Measurements from ENCODE around the gene CA5B. TPM values are rescaled to one million over a fixed set of nuclear protein-coding genes. Genes with fewer than 3 reads are reported as not detected.
"Not testable (repeated sequence)": the region's sequence is repeated elsewhere in the genome, so short reads cannot be mapped to it uniquely, and the experiment has no call there.

CA5B gene
- total and polyA plus RNA-seq, 2 donors (not counting 1 experiment from before 2014, with no cell fraction given), result 17.2 to 25.1 TPM

DNA sequence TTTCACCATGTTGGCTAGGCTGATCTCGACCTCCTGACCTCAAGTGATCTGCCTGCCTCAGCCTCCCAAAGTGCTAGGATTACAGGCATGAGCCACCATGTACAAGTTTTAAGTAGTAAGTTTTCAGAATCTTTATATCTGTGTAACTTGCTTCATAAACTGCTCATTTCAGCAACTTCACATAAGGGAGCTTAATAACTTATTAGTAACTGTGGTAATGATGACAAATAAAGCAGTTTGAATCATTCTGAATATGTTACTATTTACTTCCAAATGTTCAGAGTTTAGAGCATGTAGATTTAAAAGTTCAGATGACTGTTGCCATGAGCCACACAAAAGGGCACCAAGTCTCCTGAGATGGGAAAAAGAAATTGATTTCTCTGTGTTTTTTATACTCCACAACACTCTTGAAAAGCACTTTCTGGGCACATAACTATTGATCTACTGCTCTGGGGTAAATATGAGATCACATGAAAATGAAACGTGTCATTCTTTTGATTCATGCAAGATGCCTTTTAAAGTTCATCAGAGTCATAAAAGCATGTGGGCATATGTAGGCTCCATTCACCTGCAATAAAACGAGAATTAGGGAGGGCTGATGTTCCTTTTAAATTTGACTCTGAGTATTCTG lies 14.1 kb upstream of the CA5B start:
- Mint-ChIP-seq H3K27me3 (no peaks in the 10 kb centered on the region), H3K4me3 (no peak overlapping the region), H3K27ac (no peak overlapping the region), H3K4me1 (no peaks in the 10 kb centered on the region), H3K9me3 (ENCODE audit: insufficient read depth) (no peaks in the 10 kb centered on the region)
- ATAC-seq (ENCODE audit: low read depth) (no peak), DNase-seq (no peak)
- Histone ChIP-seq H3K9me3 (ENCODE audit: control extremely low read depth in 1 of 3, control insufficient read depth in 2 of 3, insufficient read depth in 1 of 3, low read length in 2 of 3) (no peaks in the 10 kb centered on the region), H3K9ac (ENCODE audit: low read length) (no peak overlapping the region), H3K27ac (ENCODE audit: low read length in 2 of 2) (no peak overlapping the region), H4K20me1 (ENCODE audit: control insufficient read depth, insufficient read depth, low read length, poor library complexity, severe bottlenecking) (no peaks in the 10 kb centered on the region), H3K4me3 (ENCODE audit: control extremely low read depth in 1 of 5, extremely low read depth in 1 of 5, insufficient read depth in 1 of 5, low read depth in 2 of 5, low read length in 4 of 5) (no peak overlapping the region), H3K4me1 (ENCODE audit: control insufficient read depth in 2 of 2, insufficient read depth in 2 of 2, low read length in 2 of 2) (no peaks in the 10 kb centered on the region), H2AFZ (ENCODE audit: insufficient read depth, low read depth, low read length, poor library complexity, severe bottlenecking) (no peak overlapping the region), H3K36me3 (replicated peaks in 1 of 2; ENCODE audit: control extremely low read depth in 1 of 2, control insufficient read depth in 1 of 2, extremely low read depth in 1 of 2, insufficient read depth in 2 of 2, low read length in 1 of 2) (no peaks in the 10 kb centered on the region), H3K27me3 (replicated peaks in 1 of 4; ENCODE audit: control extremely low read depth in 1 of 4, control insufficient read depth in 3 of 4, insufficient read depth in 4 of 4, low read length in 3 of 4) (no peaks in the 10 kb centered on the region), H3K4me2 (replicated peaks; ENCODE audit: low read depth, low read length, poor library complexity, severe bottlenecking) (no peak overlapping the region), H3K79me2 (ENCODE audit: control insufficient read depth, insufficient read depth, low read length) (no peaks in the 10 kb centered on the region)
- no CpG with 5 or more reads among the region's 3 CpGs for WGBS (ENCODE audit: insufficient coverage)
- ChIA-PET POLR2A (no interaction called here), CTCF (no interaction called here)
- no peak for TF ChIP-seq EZH2 (IDR thresholded peaks at IDR 0.05; ENCODE audit: borderline replicate concordance, insufficient read depth, low read depth, low read length, poor library complexity, severe bottlenecking)
- TF ChIP-seq, protein P1, sequence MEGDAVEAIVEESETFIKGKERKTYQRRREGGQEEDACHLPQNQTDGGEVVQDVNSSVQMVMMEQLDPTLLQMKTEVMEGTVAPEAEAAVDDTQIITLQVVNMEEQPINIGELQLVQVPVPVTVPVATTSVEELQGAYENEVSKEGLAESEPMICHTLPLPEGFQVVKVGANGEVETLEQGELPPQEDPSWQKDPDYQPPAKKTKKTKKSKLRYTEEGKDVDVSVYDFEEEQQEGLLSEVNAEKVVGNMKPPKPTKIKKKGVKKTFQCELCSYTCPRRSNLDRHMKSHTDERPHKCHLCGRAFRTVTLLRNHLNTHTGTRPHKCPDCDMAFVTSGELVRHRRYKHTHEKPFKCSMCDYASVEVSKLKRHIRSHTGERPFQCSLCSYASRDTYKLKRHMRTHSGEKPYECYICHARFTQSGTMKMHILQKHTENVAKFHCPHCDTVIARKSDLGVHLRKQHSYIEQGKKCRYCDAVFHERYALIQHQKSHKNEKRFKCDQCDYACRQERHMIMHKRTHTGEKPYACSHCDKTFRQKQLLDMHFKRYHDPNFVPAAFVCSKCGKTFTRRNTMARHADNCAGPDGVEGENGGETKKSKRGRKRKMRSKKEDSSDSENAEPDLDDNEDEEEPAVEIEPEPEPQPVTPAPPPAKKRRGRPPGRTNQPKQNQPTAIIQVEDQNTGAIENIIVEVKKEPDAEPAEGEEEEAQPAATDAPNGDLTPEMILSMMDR (IDR thresholded peaks at IDR 0.05), result no peak
- intact Hi-C loops (cut with micrococcal nuclease), result no loop called here

DNA sequence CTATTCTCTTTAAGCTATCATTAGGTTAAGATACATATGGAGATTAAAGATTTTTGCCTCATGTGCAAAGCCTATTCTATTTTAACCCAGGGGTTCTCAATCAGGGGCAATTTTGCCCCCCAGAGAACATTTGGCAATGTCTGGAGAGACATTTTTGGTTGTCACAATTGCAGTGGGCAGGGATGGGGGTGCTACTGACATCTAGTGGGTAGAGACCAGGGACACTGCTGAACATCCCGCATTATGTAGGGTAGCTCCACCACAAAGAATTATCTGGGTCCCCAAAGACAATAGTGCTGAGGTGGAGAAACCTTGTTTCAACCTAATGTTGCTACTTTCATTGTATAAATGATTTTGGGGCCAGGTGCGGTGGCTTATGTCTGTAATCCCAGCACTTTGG lies 13.2 kb upstream of the CA5B start:
- WGBS (ENCODE audit: insufficient coverage), result no CpG with 5 or more reads among the region's 2 CpGs
- Histone ChIP-seq H2AFZ (ENCODE audit: insufficient read depth, low read depth, low read length, poor library complexity, severe bottlenecking) (no peak overlapping the region), H3K9me3 (ENCODE audit: control extremely low read depth in 1 of 3, control insufficient read depth in 2 of 3, insufficient read depth in 1 of 3, low read length in 2 of 3) (no peaks in the 10 kb centered on the region), H3K4me2 (replicated peaks; ENCODE audit: low read depth, low read length, poor library complexity, severe bottlenecking) (no peak overlapping the region), H3K4me3 (ENCODE audit: control extremely low read depth in 1 of 5, extremely low read depth in 1 of 5, insufficient read depth in 1 of 5, low read depth in 2 of 5, low read length in 4 of 5) (no peak overlapping the region), H3K27me3 (replicated peaks in 1 of 4; ENCODE audit: control extremely low read depth in 1 of 4, control insufficient read depth in 3 of 4, insufficient read depth in 4 of 4, low read length in 3 of 4) (no peaks in the 10 kb centered on the region), H3K79me2 (ENCODE audit: control insufficient read depth, insufficient read depth, low read length) (no peaks in the 10 kb centered on the region), H3K36me3 (replicated peaks in 1 of 2; ENCODE audit: control extremely low read depth in 1 of 2, control insufficient read depth in 1 of 2, extremely low read depth in 1 of 2, insufficient read depth in 2 of 2, low read length in 1 of 2) (no peaks in the 10 kb centered on the region), H3K27ac (ENCODE audit: low read length in 2 of 2) (no peak overlapping the region), H4K20me1 (ENCODE audit: control insufficient read depth, insufficient read depth, low read length, poor library complexity, severe bottlenecking) (no peaks in the 10 kb centered on the region), H3K9ac (ENCODE audit: low read length) (no peak overlapping the region), H3K4me1 (ENCODE audit: control insufficient read depth in 2 of 2, insufficient read depth in 2 of 2, low read length in 2 of 2) (no peaks in the 10 kb centered on the region)
- intact Hi-C loops (cut with micrococcal nuclease), result no loop called here
- no peaks in the 10 kb centered on the region for H3K9me3 Mint-ChIP-seq (ENCODE audit: insufficient read depth)
- TF ChIP-seq EZH2 (IDR thresholded peaks at IDR 0.05; ENCODE audit: borderline replicate concordance, insufficient read depth, low read depth, low read length, poor library complexity, severe bottlenecking), result no peak
- TF ChIP-seq, protein P1 (IDR thresholded peaks at IDR 0.05), result no peak
- H3K27me3 Mint-ChIP-seq, result no peaks in the 10 kb centered on the region
- DNase-seq (no peak), ATAC-seq (ENCODE audit: low read depth) (no peak)
- POLR2A ChIA-PET, result no interaction called here
- no peaks in the 10 kb centered on the region for H3K4me1 Mint-ChIP-seq
- CTCF ChIA-PET, result no interaction called here
- H3K27ac Mint-ChIP-seq, result no peak overlapping the region
- H3K4me3 Mint-ChIP-seq, result no peak overlapping the region

DNA sequence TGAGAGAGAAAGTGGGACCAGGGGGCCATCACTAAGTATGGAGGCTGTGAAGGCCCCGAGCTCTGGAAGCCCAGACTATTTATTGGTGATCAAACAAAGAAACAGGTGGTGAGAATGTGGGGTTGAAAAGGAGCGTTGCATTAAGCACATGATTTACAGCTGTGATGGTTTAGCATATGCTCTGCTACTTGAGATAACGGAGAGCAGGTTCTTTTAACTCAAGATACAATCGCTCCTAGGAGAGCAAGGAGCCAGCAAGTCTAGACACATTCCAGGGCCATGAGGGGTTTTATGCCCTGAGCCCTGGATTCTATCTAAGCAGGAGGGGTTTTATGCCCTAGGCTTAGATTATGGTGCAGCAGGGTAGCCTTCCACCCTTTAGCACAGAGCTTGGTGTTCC lies 6.7 kb upstream of the CA5B start:
- H3K27me3 Mint-ChIP-seq; H3K4me1 ChIP-seq (ENCODE audit: control insufficient read depth in 2 of 2, insufficient read depth in 2 of 2, low read length in 2 of 2); CTCF ChIA-PET; H3K9me3 ChIP-seq (ENCODE audit: control extremely low read depth in 1 of 3, control insufficient read depth in 2 of 3, insufficient read depth in 1 of 3, low read length in 2 of 3); H3K27me3 ChIP-seq (replicated peaks in 1 of 4; ENCODE audit: control extremely low read depth in 1 of 4, control insufficient read depth in 3 of 4, insufficient read depth in 4 of 4, low read length in 3 of 4); H3K9ac ChIP-seq (ENCODE audit: low read length); intact Hi-C loops (cut with micrococcal nuclease); H2AFZ ChIP-seq (ENCODE audit: insufficient read depth, low read depth, low read length, poor library complexity, severe bottlenecking); H3K36me3 ChIP-seq (replicated peaks in 1 of 2; ENCODE audit: control extremely low read depth in 1 of 2, control insufficient read depth in 1 of 2, extremely low read depth in 1 of 2, insufficient read depth in 2 of 2, low read length in 1 of 2); H3K4me3 Mint-ChIP-seq; DNase-seq; H3K4me2 ChIP-seq (replicated peaks; ENCODE audit: low read depth, low read length, poor library complexity, severe bottlenecking); ATAC-seq (ENCODE audit: low read depth); H3K9me3 Mint-ChIP-seq (ENCODE audit: insufficient read depth); H4K20me1 ChIP-seq (ENCODE audit: control insufficient read depth, insufficient read depth, low read length, poor library complexity, severe bottlenecking); POLR2A ChIA-PET; H3K27ac ChIP-seq (ENCODE audit: low read length in 2 of 2); H3K4me3 ChIP-seq (ENCODE audit: control extremely low read depth in 1 of 5, extremely low read depth in 1 of 5, insufficient read depth in 1 of 5, low read depth in 2 of 5, low read length in 4 of 5); H3K27ac Mint-ChIP-seq; H3K79me2 ChIP-seq (ENCODE audit: control insufficient read depth, insufficient read depth, low read length); H3K4me1 Mint-ChIP-seq: not testable (repeated sequence)
- 100% methylated on average over 2 of the region's 4 CpGs for WGBS (ENCODE audit: insufficient coverage)
